GM12801 (cell line): Measurements from ENCODE around the gene PGP.

ENCODE experiments used
- CTCF ChIP-seq: IDR thresholded peaks from one replicate; pipeline ENCODE4 v1.5.1; 2011; ENCODE audit warnings: control low read depth; ENCODE audit not compliant: insufficient read length; ENCODE audit errors: extremely low read depth

PGP gene

GRCh38 chr16:2210009-2210332 lies 4.7 kb downstream of the PGP start:
- TF ChIP-seq CTCF = no peak

GRCh38 chr16:2209258-2210008 lies 5.2 kb downstream of the PGP start:
- no peak for TF ChIP-seq CTCF

GRCh38 chr16:2208772-2209171 lies 5.9 kb downstream of the PGP start:
- no peak for TF ChIP-seq CTCF

DNA sequence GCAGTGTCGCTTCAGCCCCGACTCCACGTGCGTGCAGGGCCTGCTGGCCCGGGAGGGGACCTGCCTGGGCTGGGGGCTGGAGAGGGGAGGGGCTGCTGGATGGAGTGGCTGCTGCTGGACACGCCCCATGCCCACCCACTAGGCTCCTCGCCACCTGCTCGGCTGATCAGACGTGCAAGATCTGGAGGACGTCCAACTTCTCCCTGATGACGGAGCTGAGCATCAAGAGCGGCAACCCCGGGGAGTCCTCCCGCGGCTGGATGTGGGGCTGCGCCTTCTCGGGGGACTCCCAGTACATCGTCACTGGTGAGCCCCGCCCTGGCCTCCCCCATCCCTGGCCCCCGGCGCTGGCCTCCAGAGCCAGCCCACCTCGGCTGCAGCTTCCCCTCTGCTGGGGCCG lies 6.3 kb downstream of the PGP start:
- no peak for TF ChIP-seq CTCF

DNA sequence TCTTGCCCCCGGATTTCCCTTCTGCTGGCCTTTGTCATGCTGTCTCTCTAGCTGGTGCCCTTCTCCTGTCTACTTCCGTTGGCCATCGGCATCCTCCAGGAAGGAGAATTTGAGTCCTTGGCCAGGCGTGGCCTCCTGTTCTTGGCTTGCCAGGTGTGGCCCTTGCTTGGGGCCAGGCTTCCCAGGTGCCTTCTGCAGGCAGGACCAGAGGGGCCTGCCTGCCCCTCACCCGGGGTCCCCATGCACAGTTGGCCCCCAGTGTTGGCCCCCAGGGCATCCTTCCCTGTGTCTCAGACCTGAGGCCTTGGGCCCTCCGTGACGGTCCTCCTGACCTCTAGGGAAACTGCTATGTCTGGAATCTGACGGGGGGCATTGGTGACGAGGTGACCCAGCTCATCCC lies 6.8 kb downstream of the PGP start:
- TF ChIP-seq CTCF = no peak

GRCh38 chr16:2206780-2207433 lies 7.7 kb downstream of the PGP start:
- no peak for TF ChIP-seq CTCF

- no peak for TF ChIP-seq CTCF
These were observed 8.2 kb downstream of the PGP start for GRCh38 chr16:2206420-2206779.

DNA sequence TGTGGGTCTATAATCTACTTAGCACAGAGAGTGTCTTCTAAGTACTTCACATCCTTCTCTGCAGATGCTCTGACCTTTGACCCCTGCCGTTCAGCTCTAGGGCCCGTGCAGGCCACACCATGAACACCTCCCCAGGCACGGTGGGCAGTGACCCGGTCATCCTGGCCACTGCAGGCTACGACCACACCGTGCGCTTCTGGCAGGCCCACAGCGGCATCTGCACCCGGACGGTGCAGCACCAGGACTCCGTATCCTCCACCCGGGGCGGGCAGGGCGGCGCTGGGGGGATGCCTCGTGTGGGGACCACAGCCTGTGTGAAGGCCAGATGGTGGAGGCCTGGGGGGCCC lies 8.7 kb downstream of the PGP start:
- TF ChIP-seq CTCF = no peak
